Measurements from ENCODE around the gene GBP4.

The GBP4 gene

GRCh38 chr1:89171067-89171438 is 27.7 kb downstream of the GBP4 start:
- Histone ChIP-seq H3K27ac (no peak overlapping the region), H3K4me3 (no peak overlapping the region)
- no peak for DNase-seq (ENCODE audit: low spot score)
- TF ChIP-seq, protein P1, sequence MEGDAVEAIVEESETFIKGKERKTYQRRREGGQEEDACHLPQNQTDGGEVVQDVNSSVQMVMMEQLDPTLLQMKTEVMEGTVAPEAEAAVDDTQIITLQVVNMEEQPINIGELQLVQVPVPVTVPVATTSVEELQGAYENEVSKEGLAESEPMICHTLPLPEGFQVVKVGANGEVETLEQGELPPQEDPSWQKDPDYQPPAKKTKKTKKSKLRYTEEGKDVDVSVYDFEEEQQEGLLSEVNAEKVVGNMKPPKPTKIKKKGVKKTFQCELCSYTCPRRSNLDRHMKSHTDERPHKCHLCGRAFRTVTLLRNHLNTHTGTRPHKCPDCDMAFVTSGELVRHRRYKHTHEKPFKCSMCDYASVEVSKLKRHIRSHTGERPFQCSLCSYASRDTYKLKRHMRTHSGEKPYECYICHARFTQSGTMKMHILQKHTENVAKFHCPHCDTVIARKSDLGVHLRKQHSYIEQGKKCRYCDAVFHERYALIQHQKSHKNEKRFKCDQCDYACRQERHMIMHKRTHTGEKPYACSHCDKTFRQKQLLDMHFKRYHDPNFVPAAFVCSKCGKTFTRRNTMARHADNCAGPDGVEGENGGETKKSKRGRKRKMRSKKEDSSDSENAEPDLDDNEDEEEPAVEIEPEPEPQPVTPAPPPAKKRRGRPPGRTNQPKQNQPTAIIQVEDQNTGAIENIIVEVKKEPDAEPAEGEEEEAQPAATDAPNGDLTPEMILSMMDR (IDR thresholded peaks at IDR 0.05): no peak

DNA sequence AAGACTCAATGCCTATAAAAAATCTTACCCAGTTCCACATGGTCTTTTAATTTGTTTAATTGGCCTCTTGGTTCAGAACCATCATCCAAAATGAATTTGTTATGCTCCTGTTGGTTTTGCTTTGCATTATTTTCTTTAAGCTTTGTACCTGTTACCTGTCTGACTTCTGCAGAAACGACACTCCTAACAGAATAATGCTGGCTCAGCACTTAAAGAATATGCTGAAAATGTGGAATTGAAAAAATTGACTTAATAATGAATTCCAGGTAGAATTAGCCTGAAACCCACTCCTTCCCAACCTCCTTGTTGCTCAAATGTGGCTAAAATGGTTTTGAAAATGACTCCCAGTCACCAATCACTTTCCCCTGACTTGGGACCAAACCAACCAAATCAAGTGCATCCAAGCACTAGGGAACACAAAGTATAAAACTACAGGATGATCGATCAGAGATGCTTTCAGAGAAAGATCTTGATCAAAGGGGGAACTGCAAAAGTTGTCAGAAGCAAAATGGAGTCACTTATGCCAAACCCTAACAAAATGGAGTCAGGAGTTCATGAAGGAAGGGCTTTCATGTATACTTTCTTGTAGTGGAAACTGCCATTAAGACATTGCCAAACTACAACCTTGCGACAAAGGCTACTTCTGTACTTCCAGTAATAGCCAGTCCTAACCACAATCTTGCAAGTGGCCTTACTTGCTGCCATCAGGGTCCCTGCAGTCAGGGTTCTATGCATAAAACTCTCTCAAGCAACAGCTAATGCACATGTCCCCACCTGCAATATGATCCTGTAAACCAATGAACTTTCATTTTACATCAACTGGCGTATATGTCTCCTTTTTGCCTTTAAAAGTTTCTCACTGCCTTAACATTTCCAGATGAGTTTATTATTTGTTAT is 28.3 kb downstream of the GBP4 start:
- H3K4me3 ChIP-seq: no peak overlapping the region
- DNase-seq (ENCODE audit: low spot score): no peak
- H3K27ac ChIP-seq: no peak overlapping the region
- TF ChIP-seq, protein P1 (IDR thresholded peaks at IDR 0.05): no peak

DNA sequence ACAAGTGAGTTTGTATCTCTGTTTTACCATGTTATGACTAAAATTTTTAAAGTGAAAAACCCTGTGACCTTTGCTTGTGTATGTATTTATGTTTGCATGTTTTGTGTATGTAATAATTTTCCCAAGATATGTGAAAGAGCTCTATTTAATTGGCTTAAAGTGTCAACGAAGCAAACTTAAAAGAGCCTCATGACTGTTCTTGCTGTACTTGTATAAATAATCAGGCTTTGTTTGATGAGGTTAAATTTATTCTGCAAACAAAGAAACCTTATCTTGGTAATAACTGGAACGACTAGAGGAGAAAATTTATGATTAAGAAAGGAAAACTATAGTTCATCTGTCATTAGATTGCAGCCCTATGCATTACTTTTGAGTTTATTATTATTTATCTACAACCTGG is 29.6 kb downstream of the GBP4 start:
- no peak for DNase-seq (ENCODE audit: low spot score)
- TF ChIP-seq, protein P1 (IDR thresholded peaks at IDR 0.05): no peak

DNA sequence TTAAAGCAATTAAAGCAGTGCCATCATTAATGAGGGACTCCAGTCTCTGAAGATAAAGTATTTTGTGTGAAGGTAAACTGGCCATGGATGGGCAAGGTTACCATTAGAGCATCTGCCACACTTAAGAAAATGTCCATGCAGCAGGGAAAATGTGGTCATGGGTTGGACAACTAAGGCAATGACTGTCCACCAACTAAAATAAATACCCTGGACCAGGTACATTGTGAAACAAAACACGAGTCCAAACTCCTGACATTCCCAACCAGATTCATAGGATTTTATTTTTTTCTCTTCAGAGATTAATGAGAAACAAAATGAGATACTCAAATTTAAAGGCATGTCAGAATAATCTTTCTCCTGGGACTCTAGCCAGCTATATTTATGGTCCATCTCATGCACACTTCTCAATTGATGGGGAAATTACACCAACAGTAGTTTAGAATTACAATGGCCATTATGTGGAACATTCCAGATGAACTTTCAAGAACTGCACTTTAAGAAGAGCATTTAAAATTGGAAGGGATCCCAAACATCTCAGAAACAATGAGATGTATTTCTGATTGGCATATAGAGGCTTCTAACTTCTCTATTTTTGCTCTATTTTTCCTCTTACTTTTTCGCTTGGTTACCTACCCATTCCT is 31.0 kb downstream of the GBP4 start:
- no peak for DNase-seq (ENCODE audit: low spot score)
- Histone ChIP-seq H3K4me3 (no peak overlapping the region), H3K27ac (no peak overlapping the region)
- TF ChIP-seq, protein P1 (IDR thresholded peaks at IDR 0.05): no peak

More for the DNA sequence above, 29.6 kb downstream of the GBP4 start:
- no peak overlapping the region for H3K27ac ChIP-seq
- no peak overlapping the region for H3K4me3 ChIP-seq

GRCh38 chr1:89166705-89167104 is 32.0 kb downstream of the GBP4 start:
- Histone ChIP-seq H3K4me3 (no peak overlapping the region), H3K27ac (no peak overlapping the region)
- TF ChIP-seq, protein P1 (IDR thresholded peaks at IDR 0.05): no peak
- no peak for DNase-seq (ENCODE audit: low spot score)

DNA sequence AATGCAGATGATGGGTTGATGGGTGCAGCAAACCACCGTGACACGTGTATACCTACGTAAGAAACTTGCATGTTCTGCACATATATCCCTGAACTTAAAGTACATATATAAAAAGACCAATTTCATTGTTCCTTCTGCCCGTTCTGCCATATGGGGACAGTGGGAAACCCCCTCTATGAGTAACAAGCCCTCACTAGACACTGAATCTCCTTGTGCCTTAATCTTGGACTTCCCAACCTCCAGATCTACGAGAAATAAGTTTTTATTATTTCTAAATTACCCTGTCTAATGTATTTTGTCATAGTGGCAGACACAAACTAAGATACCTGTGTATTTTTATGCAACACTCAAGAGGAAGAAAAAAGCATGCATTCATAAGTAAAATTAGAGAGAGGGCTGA is 32.9 kb downstream of the GBP4 start:
- H3K27ac ChIP-seq: no peak overlapping the region
- DNase-seq (ENCODE audit: low spot score): no peak
- no peak overlapping the region for H3K4me3 ChIP-seq
- TF ChIP-seq, protein P1 (IDR thresholded peaks at IDR 0.05): no peak

- H3K4me3 ChIP-seq: no peak overlapping the region
- TF ChIP-seq, protein P1 (IDR thresholded peaks at IDR 0.05): no peak
- H3K27ac ChIP-seq: no peak overlapping the region
- no peak for DNase-seq (ENCODE audit: low spot score)
These were observed 47.7 kb downstream of the GBP4 start for GRCh38 chr1:89151047-89151446.
